GOT3 (cell line): ENCODE data around the gene NRXN3.

Experiments
- DNase-seq: peaks from one replicate; lab custom pipeline; 2025; ENCODE audit warnings: mixed read lengths; lab: John Stamatoyannopoulos, UW

Gene NRXN3

GRCh38 chr14:78721756-78722480 is 551.7 kb downstream of the NRXN3 start:
- no peak for DNase-seq

DNA sequence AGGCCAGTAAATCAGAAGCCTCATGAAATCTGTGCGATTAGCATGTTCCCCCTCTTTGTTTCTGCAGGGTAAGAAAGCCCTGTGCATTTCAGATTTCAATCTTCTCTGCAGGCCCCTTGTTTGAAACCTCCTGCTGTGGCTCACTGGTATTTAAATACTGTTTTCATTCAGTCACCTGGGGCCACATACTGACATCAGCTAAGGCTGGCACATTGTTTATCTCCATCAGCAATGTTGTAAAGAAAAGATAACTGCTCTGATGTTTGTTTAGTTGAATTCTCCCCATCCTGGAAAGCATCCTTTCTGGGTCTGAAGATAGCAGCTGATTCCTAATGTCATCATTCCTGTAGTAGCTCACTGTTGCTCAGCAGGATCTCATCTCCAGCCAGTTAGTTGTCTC is 554.9 kb downstream of the NRXN3 start:
- no peak for DNase-seq

DNA sequence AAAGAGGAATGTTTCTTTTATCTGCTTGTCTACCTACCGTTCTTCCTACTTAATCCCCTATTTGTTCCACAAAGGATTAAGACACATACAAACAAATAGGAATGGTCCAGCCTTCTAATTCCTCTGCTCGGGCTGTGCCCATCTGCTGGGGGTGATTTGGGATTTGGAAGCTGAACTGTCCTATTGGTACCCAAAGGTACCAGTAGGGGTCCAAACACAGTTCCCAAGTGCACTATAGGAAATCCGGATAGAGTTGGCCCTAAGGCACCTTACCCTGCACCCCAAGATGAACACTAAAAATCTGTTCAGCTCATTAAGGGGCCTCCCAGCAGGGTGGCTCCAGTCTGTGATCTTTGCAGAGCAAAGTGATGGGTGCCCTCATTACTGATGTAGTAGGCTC is 566.9 kb downstream of the NRXN3 start:
- DNase-seq: no peak

DNA sequence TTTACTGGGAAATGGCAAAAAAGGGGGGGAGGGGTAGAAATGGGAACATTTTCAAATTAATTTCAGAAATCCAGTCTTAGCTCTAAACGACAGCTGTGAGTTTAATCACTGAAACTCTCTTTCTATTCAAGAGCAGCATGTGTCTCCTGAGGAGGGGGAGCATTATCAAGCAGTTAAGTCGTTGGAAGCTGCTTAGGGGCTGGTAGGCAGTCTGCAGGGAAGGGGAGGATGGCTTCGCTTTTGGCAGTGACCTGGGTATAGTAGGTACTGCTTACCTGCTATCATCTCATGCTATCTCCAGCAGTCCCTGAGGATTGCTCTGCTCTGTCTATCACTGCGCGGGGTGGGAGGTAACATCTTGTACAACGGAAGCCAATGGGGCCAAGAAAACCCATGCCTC is 567.4 kb downstream of the NRXN3 start:
- DNase-seq: no peak

DNA sequence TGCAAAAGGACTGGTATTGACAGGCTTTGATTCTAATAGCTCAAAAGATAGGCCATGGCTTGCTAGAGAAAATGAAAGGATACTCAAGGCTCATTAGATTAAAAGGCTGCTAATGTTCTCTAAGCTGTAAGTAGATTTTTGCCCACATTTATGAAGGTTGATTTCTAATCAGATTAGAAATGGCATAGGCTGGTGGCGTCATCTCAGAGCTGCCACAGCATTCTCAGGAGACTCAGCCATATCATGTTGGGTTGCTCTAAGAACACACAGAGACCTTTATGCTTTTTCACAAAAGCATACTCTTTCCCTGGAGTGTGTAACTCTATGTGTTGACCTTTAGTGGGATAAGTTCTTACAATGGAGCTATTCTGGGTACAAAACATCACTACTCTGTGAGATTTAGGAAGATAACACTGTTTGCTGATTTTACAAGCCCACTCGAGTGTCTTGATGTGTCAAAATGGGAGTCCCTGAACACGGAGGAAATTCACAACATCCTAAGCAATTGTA is 576.0 kb downstream of the NRXN3 start:
- no peak for DNase-seq

DNA sequence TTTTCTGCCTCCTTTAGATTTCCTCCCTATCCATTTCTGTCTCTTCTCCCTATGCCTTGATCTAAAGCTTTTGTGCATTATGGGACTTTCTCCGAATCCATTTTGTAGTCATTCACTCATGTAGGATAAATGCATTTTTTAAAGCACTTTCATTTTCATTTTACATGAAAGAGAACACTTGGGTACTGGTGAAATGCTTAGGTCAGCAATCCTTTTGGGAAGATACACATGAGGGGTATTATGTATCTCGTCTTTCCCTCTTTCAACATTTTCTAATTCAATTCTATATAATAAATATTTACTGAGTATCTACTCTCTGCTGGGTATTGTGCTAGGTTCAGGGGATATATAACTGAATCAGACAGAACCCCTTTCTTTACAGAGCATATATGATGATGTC is 577.6 kb downstream of the NRXN3 start:
- DNase-seq: no peak

GRCh38 chr14:78752518-78753188 is 582.5 kb downstream of the NRXN3 start:
- DNase-seq: no peak

DNA sequence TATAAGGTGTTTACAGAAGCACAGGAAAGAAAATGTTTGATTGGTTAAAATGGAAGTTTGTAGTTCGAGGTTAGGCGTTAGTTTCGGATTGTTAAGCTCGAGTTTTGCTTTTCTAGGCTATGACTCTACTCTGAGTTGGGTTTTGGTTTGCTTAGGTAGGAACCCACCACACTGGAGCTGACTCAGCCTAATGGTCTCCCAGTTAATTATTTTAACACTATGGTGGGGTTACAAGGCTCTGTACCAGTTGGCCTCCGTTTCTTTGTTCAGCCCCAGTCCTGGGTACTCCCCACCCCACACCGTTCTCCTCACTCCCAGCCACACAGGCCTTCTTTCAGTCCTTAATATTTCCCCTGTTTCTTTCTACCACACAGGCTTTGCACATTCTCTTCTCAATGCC is 583.9 kb downstream of the NRXN3 start:
- no peak for DNase-seq

- no peak for DNase-seq
Observed at GRCh38 chr14:78758333-78758732, 588.2 kb downstream of the NRXN3 start.

GRCh38 chr14:78762331-78762730 is 592.2 kb downstream of the NRXN3 start:
- DNase-seq: no peak

GRCh38 chr14:78763746-78764145 is 593.6 kb downstream of the NRXN3 start:
- no peak for DNase-seq

DNA sequence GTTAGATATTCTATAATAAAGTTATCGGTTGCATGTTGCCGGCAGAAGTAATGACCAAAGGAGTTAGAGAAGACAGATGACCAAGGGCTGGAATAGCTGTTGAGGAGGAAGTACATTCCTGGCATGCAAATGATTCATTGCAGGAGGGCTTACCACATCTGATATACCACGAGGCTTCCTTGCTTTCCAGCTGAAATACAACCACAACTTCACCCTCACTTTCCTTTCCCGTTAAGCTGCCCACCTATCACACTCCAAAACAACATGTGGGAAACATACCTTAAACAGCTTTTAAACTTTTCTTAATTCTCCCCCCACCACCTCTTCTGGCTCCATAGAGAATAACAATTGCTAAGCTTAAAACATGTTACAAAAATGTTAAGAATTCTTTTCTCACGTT is 594.1 kb downstream of the NRXN3 start:
- DNase-seq: no peak

GRCh38 chr14:78764645-78765044 is 594.5 kb downstream of the NRXN3 start:
- no peak for DNase-seq

GRCh38 chr14:78767436-78767835 is 597.3 kb downstream of the NRXN3 start:
- no peak for DNase-seq

- no peak for DNase-seq
Observed at GRCh38 chr14:78782551-78782950, 612.4 kb downstream of the NRXN3 start.

DNA sequence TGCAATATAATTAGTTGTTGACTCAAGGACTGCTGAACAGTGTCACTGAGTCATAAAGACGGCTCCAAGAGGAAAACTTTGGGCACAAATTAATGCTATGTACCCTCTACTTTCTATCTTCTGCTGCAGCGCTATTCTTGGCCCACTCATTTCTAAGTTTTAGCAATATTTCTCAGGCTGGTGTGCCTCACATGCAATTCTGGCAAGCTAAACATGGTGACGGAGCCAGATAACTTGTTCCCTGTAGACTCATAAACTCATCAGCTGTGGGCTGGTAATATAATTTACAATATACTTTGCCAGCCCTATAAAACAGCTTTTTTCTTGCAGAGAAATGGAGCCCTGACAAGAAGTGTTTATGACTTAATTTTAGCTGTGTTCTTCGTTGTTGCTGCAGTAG is 615.1 kb downstream of the NRXN3 start:
- no peak for DNase-seq

GRCh38 chr14:78788467-78789360 is 618.5 kb downstream of the NRXN3 start:
- no peak for DNase-seq

DNA sequence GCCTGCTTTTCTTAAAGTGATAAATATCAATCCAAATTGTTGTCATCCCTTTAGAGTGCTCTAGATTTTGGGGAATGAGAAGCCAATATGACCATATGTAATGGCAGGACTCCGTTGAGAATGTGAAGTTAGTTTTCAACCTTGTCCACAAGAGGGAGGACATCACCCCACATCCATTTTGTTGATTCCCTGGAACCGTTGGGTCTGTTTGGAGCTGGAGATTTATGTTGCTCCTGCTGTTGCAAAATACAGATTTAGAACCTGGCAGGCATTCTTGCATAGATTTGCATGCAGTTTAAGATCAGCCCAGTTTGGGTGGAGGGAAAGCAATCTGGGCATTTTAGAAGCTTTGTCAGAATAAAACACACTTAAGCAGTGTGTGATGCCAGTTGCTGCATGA is 620.1 kb downstream of the NRXN3 start:
- DNase-seq: no peak

DNA sequence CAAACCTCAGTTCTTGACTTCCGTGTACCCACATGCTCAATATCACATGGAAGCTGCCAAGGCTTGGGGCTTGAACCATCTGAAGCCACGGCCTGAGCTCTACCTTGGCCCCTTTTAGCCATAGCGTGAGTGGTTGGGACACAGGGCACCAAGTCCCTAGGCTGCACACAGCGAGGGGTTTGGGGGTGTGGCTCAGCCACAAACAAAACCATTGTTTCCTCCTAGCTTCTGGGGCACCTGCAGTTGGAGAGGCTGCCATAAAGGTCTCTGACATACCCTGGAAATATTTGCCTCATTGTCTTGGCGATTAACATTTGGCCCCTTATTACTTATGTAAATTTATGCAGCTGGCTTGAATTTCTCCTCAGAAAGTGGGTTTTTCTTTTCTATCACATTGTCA is 628.6 kb downstream of the NRXN3 start:
- no peak for DNase-seq

GRCh38 chr14:78805570-78805969 is 635.4 kb downstream of the NRXN3 start:
- no peak for DNase-seq

GRCh38 chr14:78823035-78823434 is 652.9 kb downstream of the NRXN3 start:
- no peak for DNase-seq

- no peak for DNase-seq
Observed at GRCh38 chr14:78823516-78823915, 653.3 kb downstream of the NRXN3 start.

DNA sequence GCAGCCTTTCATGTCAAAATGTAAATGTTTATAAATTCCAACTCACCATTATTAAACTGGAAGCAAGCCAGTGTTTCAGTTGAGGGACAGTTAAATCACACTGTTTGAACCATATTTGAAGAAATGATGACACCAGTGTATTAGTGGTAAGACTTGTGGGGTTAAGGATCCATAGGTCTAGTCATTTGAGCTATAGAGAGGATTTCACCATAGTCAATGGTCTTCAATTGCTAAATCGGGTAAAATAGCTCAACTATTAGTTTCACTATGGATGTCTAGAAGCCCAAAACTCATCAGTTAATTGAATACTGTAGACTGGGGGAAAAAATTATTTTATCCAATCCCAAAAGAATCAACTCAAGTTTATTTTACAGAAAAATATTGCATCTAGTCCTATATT is 659.1 kb downstream of the NRXN3 start:
- DNase-seq: no peak
